PFSK-1 (cell line): ENCODE measurements around the gene GTF2A2.

Experiments used
- FOXP2 ChIP-seq: optimal IDR thresholded peaks from 2 replicates; pipeline ENCODE3; 2011; ENCODE audit warnings: borderline replicate concordance, control low read depth, inconsistent platforms; ENCODE audit not compliant: insufficient read depth; ENCODE audit errors: extremely low read length, extremely low read depth
- POLR2AphosphoS5 ChIP-seq: IDR thresholded peaks from 2 replicates; pipeline ENCODE4 v1.6.1; 2012; ENCODE audit warnings: low read depth, mild to moderate bottlenecking, control low read depth, low read length, moderate library complexity
- REST ChIP-seq, 2 experiments: IDR thresholded peaks; 2 replicates each; pipeline versions ENCODE4 v1.6.1 to v1.8.0; 2011 to 2012; ENCODE audit warnings: low read depth in 2 of 2, low read length in 2 of 2, control low read depth in 1 of 2, inconsistent platforms in 1 of 2, mild to moderate bottlenecking in 1 of 2, moderate library complexity in 1 of 2; ENCODE audit not compliant: insufficient read depth in 1 of 2
- SIN3A ChIP-seq: IDR thresholded peaks from 2 replicates; pipeline ENCODE4 v1.6.1; 2012; ENCODE audit warnings: mild to moderate bottlenecking, low read length, moderate library complexity, borderline replicate concordance; ENCODE audit not compliant: insufficient read depth
- TAF1 ChIP-seq: IDR thresholded peaks from 2 replicates; pipeline ENCODE4 v1.6.1; 2012; ENCODE audit warnings: low read length, control low read depth, borderline replicate concordance; ENCODE audit not compliant: insufficient read depth

The GTF2A2 gene

GRCh38 chr15:59616379-59616778 is 40.9 kb downstream of the GTF2A2 start:
- no peak for TF ChIP-seq TAF1
- no peak for TF ChIP-seq POLR2AphosphoS5
- TF ChIP-seq REST (IDR thresholded peaks at IDR 0.05; ENCODE audit: insufficient read depth in 1 of 2, low read depth in 2 of 2, low read length in 2 of 2), result no peak
- TF ChIP-seq SIN3A, result no peak
- TF ChIP-seq FOXP2, result no peak

- TF ChIP-seq TAF1 (no peak), POLR2AphosphoS5 (no peak), SIN3A (no peak), REST (IDR thresholded peaks at IDR 0.05; ENCODE audit: insufficient read depth in 1 of 2, low read depth in 2 of 2, low read length in 2 of 2) (no peak)
These were observed 41.7 kb downstream of the GTF2A2 start for GRCh38 chr15:59615661-59616060.

- no peak for TF ChIP-seq FOXP2
- TF ChIP-seq SIN3A, result no peak
- no peak for TF ChIP-seq REST (IDR thresholded peaks at IDR 0.05; ENCODE audit: insufficient read depth in 1 of 2, low read depth in 2 of 2, low read length in 2 of 2)
- TF ChIP-seq TAF1, result no peak
- TF ChIP-seq POLR2AphosphoS5, result no peak
These were observed 43.2 kb downstream of the GTF2A2 start for GRCh38 chr15:59614153-59614552.

GRCh38 chr15:59611276-59612260 is 45.7 kb downstream of the GTF2A2 start, which contains the start of gene GCNT3:
TSS of gene GCNT3 (plus strand) at chr15:59611783. CDS start at chr15:59618239, 6,456 bp downstream.
- TF ChIP-seq FOXP2, result no peak

GRCh38 chr15:59609730-59610712 is 47.3 kb downstream of the GTF2A2 start:
- TF ChIP-seq REST (IDR thresholded peaks at IDR 0.05; ENCODE audit: insufficient read depth in 1 of 2, low read depth in 2 of 2, low read length in 2 of 2), result no peak
- no peak for TF ChIP-seq POLR2AphosphoS5
- no peak for TF ChIP-seq TAF1
- no peak for TF ChIP-seq SIN3A
- TF ChIP-seq FOXP2, result no peak
